H1 (cell line): ENCODE measurements around the gene TAS2R41. TPM values are rescaled to one million over a fixed set of nuclear protein-coding genes. Genes with fewer than 3 reads are reported as not detected.

Experiments
- CREB1 ChIP-seq: IDR thresholded peaks from 2 replicates; pipeline ENCODE4 v1.6.1; 2012; ENCODE audit warnings: inconsistent platforms
- polyA plus RNA-seq, 7 experiments: library from polyadenylated mRNA; depleted of rRNA in 3 of 7; stranded (reverse) in 5 of 7; unstranded in 2 of 7; fragments of >200 nt in 5 of 7; fragments of 200-250 nt in 2 of 7; gene quantifications; 1 replicate in 5 of 7; 2 replicates in 1 of 7; 4 replicates in 1 of 7; pipeline versions ENCODE4 v1.2.1 to v1.2.3, GENCODE V29; 2011 to 2013; ENCODE audit warnings: missing spikeins in 2 of 7, mixed read lengths in 2 of 7
- total RNA-seq: library from RNA; stranded (reverse); fragmentation: NEBNext Ultra II Directional; extraction: Animal tissue kit (Norgen Biotek cat#: 25700); gene quantifications from 2 replicates; pipeline ENCODE4 v1.2.1, GENCODE V29; 2021

Gene TAS2R41
- total and polyA plus RNA-seq, 2 of the 8 experiments (the other 6 are each of a cell fraction or from before 2014, with no cell fraction given) = 0.12 TPM; not detected in 1

DNA sequence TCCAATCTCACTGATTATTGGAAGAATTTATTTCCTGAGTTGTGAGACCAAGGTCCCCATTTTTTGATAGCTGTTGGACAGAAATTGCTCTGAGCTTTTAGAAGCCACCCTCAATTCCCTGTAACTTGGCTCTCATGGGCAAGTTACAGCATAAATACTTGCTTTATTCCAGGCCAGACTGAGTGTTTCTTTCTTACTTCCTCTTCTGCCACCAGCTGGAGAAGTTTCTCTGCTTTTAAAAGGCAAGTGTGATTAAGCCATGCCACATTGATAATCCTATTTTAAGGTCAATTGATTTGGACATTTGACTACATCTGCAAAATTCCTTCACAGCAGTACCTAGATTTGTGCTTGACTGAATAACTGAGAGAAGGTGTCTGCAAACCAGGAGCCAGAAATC, 14.1 kb upstream of the TAS2R41 start (continued):
- no peak for TF ChIP-seq CREB1
- TF ChIP-seq, all 59 proteins: peak for 0
